CD4-positive, alpha-beta T cell treated with Interleukin-17A for 4 hours (primary cell): ENCODE measurements around the gene MAP7D3.
"Not testable (repeated sequence)": the region's sequence is repeated elsewhere in the genome, so short reads cannot be mapped to it uniquely, and the experiment has no call there.

Source experiments
- DNase-seq: peaks from one replicate; pipeline ENCODE4 v3.0.0-alpha.2; 2020; ENCODE audit warnings: mixed read lengths

Gene MAP7D3

DNA sequence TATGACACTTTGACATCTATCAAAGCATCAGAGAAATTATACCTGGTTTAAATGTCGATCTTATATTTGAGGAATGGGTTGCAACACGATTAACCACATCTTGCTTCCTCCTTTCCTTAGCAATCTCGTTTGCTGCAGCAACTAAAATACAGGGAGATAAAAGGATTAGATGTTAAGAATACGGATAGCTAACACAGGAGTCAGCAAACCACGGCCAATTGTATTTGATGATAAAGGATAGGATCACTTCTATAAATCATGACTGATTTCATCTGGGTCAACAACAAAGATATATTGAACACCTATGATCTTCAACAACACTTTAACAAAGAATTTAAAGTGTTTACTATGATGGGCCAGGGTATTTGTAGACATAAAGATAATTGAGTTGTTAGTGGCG lies 5.0 kb downstream of the MAP7D3 start:
- DNase-seq: no peak

DNA sequence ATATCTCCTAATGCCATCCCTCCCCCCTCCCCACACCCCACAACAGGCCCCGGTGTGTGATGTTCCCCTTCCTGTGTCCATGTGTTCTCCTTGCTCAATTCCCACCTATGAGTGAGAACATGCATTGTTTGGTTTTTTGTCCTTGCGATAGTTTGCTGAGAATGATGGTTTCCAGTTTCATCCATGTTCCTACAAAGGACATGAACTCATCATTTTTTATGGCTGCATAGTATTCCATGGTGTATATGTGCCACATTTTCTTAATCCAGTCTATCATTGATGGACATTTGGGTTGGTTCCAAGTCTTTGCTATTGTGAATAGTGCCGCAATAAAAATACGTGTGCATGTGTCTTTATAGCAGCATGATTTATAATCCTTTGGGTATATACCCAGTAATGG lies 13.4 kb downstream of the MAP7D3 start:
- not testable (repeated sequence) for DNase-seq

DNA sequence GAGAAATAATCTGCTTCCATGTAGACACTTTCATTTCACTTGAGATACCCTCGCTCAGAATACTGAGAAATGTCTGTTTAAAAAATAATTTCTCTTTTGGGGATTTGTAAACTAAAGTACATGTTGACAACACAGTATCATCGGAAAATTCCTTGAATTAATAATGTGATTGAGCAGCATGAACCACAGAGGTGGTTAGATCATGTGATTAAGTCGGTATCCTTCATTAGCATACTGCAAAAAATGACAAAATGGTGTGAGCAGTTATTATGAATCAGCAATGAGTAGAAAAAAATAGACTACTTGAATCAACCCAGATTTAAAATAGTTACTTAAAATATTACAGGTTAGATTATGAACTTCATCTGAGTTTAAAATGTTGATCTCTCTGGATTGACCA lies 14.1 kb downstream of the MAP7D3 start:
- no peak for DNase-seq

DNA sequence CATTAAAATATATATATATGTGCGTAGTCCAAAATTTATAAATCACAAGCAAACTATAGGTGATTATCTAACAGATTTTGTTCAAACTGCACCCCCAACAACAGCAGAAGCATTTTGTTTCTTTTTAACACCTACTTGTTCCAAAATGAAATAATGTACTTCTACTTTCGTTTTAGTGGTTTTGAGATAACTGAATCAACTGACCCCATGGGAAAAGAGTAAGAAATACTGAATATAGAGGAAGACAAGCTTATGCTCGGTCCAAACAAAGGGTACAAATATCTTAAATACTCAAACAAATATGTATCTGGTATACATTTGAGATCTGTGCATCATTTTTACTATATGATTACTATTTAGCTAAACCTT lies 22.4 kb downstream of the MAP7D3 start:
- no peak for DNase-seq

DNA sequence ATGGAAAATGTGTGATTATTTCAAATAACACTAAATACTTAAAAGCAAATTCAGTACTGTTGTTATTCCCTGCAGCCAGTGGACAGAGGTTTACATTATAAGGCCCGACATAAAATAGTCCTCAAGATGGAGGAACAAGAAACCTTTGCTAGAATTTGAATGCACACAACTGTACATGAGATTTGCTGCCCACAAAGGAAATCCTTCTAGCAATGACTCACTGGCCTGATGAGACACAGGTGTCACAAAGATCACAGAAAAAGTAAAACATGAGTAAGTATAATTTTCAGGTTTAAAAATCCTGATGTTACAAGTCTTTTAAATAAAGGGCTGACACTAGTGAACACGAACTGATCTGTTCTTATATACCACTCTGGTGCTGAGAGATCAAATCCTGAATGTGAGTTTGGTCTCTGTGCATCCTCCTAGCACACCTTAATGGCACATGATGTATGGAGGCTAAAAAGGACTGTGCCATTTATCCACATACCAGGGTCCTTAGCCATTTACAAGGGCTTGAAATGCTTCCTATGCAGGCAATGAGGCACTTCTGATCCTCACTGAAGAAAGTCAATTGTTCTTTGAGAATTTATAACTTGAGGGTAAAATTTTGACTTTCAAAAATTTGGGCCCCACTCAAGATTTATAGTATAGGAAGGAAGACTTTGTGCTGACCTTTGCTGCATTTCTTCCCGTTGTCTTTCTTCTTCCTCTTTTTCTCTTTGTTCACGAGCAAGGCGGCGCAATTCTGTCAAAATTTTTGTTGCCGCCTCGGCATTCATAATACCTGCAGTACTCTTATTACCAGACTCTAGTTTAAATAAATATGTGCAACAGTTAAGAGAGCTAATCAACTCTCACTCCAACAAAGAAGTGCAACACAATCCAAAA lies 23.0 kb downstream of the MAP7D3 start:
- peak; percentile 19 for DNase-seq

DNA sequence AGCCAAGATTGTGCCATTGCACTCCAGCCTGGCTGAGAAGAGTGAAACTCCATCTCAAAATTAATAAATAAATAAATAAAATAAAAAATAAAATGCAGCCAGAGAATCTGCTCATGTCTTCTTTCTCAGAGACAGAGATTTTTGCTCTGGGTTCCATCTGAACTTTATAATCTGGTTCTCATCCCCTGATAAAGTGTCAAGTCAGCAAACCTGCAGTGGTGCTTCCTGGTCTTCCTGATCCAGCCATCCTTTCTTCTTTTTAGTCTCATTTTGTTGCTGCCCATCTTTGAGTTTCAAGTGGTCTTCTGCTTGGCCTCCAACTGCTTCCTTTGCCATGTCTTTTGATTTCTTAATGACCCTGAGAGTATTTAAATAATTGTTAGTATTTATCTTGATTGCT lies 24.1 kb downstream of the MAP7D3 start:
- no peak for DNase-seq

DNA sequence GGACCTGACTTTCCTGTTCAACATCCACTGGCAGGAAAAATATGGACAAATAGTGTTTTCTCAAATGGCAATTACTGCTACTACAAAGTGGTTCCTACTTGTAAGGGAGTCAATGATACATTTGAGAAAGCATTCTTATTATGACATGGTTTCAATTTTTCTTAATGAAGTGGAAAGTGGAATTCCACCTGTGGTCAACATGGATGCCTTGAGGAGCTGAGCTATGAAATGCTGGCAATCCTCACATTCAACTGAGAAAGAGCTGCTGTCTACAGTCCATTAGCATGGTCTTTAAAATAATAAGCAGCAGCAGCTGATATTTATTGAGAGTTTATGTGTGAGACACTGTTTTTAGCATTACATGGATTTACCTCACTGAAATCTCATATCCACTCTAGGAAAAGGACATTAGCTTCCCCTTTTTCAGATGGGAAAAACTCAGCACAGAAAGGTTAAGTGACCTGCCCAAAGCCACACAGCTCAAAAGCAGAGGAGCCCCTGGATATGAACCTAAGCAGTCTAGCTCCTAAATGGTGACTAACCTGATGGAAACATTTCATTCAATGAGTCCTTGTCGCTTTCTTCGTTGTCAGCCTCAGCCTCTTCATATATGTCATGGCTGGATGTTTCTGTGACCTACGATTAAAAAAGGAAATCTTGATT lies 29.2 kb downstream of the MAP7D3 start:
- DNase-seq: no peak

DNA sequence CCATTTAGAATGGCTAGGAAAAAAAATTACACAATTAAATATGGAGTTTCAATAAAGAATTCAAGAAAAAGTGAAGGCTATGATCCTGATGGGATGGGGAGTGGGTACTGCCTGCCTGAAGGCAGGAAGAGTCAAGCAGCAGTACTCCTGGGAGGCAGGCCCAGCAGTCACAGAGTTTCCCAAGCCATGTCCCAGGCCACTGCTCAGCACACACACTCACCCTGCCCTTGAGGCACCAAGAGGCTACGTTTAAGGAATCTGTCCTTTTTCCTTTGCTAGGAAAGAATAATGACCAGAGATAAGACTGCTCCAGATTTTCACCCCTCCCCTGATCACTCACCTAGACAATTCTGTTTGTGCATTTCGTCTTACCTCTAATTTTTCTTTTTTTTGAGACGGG lies 30.2 kb downstream of the MAP7D3 start:
- DNase-seq: no peak

DNA sequence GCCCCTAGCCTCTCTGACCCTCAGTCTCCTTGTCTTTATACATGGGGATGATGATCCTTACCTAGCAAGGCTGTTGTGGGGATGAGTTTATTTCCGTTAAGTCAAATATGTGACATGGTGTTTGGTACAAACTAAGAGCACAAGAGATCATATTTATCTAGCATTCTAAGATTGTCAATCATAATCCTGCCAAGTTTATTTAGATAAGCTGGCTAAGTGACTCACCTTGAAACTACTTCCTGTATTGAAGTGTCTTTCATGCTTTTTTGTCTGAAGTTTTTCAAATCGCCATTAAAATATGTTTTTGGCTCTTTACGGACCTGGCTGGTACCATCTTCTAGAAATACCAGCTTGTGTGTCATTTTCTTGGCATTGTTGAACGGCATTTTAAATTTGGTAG lies 30.7 kb downstream of the MAP7D3 start:
- no peak for DNase-seq

DNA sequence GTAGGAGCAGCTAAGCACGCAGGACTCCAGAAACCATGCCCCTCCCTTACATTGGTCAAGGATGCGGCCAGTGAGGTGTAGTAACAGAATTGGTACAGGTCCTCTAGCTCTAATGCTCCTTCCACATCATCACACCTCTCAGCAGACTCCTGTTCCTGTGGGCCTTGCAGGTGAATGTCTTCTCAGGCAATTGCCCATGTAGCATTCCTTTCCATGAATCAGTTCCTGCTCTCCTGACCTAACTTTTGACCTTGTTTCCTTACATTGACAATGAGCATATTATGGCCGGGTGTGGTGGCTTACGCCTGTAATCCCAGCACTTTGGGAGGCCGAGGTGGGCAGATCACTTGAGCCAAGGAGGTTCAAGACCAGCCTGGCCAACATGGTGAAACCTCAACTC lies 31.3 kb downstream of the MAP7D3 start:
- no peak for DNase-seq

DNA sequence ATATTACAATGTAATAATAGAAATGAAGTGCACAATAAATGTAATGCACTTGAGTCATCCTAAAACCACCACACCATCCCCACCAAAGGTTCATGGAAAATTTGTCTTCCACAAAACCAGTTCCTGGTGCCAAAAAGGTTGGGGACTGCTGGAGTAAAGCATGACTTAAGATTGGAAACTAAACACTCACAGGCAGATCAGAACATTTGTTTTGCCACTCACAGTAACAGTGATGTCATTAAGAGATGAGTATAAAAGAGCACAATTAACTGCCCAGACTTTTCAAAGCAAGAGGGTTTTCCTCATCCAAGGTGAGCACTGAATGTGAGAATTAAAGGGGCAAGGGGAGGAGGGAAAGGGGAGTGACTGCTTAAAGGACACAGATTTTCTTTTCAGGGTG lies 35.6 kb downstream of the MAP7D3 start:
- DNase-seq: no peak

DNA sequence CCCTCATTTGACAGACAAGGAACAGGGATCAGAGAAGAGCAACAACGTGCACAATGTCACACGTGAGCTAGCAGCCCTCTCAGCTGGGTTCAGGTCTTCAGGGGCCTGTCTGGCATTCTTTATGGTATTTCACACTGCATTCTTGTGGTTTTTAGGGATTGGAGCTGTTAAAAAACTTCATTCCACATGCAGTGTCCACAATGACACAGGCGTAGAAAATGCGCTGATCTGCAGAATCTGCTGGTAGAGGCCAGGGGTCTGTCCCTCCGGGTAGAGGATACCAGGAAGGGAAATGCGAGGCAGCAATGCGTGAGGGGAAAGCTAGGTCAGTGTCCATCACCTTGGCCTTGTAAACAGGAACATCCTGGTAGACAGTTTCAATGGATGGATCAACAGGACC lies 36.6 kb downstream of the MAP7D3 start:
- DNase-seq: no peak

DNA sequence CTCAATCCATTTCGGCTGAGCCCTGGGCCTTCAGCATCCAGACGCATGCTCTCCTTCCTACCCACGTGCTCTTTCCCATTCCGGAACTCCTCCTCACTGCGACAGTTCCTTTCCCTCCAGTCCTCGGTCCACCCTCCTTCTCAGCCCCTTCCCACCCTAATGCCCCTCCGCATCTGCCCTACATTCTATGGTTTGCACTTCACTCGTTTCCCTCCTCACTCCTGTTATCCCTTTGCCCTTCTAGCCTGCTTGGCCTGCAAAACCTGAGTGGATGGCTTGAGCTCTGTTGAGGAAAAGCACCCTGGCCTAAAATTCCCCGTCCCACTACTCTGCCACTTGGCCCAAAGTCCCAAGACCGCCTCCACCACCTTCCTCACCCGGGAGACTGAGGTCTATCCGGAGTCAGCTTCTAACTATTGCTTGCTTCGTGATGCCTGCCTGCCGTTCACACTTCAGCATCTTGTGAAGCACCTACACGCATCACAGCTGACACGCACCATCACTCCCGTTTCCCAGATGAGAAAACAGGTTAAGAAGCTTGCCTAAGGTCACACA lies 38.6 kb downstream of the MAP7D3 start:
- no peak for DNase-seq

DNA sequence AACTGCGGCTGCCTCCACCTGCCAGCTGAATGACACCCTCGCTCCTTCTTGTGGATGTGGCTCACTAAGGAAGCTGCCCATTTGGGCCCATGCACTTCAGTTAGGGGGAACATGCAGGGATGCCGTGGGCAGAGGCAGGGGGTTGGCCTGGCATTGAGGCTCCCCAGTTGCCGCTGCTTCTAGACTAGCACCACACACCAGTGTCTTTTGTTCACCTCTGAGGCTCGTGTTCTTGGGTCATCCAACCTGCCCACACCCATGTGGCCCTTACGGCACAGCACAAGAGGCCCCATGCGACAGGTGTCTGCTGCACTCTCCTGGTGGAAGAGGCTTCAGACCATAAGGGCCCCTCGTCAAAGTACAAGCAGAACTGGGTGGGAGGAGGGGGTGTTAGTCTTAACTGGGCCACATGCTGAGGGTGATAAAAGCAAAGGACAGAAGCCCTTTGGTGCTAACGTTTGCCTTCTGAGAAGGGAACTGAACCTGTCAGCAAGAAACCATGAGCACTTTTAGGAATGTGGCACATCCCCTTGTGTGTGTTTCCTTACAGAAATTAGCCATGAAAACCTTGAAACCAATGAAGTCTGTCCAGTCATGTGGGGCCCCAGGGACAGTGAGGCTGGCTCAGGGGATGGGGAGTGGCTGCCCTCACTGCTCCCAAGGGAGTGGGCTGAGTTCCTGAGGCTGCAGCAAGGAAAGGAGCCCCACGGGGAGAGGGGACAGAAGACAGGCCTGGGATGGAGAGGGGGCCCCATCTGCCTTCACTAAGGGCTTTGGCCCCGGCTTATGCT lies 39.2 kb downstream of the MAP7D3 start:
- DNase-seq: no peak

DNA sequence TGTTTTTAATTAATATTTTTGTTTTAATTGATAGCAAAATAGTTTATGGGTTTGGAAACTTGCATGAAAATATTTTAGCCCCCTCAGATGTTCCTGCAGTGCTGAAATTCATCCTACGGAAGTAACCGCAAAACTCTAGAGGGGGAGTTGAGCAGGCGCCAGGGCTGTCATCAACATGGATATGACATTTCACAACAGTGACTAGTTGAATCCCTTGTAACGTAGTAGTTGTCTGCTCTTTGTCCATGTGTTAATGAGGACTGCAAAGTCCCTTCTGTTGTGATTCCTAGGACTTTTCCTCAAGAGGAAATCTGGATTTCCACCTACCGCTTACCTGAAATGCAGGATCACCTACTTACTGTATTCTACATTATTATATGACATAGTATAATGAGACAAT lies 40.4 kb downstream of the MAP7D3 start:
- no peak for DNase-seq

DNA sequence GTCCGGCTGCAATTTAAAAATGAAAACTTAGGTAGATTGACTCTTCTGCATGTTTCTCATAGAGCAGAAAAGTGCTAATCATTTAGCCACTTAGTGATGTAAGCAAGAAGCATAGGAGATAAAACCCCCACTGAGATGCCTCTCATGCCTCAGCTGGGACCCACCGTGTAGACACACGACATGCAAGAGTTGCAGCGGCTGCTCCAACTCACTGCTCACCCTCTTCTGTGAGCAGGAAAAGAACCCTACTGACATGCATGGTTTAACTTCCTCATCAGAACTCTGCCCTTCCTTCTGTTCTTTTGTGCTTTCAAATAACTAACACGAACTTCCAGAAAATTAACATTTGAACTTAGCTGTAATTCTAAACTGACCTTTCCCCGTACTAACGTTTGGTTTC lies 41.0 kb downstream of the MAP7D3 start:
- DNase-seq: no peak

DNA sequence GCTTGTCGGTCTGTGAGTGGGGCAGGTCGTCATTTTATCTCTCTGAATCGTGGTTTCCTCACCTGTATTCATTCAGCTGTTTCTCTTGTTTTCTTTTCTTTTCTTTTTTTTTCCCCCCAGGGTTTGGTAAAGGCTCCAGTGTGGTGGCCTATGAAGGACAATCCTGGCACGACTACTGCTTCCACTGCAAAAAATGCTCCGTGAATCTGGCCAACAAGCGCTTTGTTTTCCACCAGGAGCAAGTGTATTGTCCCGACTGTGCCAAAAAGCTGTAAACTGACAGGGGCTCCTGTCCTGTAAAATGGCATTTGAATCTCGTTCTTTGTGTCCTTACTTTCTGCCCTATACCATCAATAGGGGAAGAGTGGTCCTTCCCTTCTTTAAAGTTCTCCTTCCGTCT lies 41.4 kb downstream of the MAP7D3 start:
- no peak for DNase-seq

DNA sequence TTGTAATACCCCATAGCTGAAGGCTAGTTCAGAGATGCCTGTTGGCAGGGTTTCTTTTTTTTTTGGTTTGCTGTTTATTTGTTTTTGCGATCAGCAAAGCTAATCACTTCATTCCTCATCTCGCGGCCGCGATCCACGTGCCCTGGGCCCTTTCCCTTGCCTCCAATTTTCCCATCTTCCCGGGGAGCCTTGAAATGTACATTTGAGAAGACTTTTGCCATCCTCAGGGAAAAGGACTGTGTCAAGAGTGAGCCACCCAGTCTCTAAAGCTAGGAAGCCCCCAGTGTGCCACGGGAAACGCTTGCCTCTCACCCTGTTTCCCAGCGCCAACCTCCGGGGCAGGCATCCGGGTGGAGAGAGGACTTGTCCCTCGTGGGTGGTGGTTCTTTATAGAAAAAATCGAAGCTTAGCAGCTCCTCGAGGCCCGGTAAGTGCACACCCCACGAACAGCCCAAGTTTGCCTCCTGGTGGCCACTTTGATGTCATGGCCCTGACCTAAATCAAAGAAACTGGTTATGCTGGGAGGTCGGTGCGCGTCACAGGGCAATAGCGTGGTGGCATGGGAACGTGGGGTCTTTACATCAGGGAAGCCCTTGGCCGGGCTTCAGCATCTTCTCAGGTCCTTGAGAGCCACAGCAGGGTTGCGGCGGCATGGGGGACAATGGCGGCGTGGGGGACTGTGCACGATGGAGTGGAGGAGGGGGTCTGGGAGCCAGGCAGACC lies 42.0 kb downstream of the MAP7D3 start:
- DNase-seq: peak; percentile 54

DNA sequence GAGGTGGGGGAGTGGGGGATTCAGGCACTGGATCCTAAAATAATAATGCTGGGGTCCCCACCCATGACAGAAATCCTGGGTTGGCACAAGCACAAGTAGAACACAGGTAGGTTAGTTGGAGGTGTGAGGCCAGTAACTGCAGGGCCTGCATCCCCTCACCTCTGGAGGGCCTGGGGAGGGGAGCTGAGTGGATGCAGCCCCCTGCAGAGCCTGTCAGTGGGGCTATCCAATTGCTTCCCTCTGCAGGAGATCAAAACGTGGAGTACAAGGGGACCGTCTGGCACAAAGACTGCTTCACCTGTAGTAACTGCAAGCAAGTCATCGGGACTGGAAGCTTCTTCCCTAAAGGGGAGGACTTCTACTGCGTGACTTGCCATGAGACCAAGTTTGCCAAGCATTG lies 43.7 kb downstream of the MAP7D3 start:
- no peak for DNase-seq

DNA sequence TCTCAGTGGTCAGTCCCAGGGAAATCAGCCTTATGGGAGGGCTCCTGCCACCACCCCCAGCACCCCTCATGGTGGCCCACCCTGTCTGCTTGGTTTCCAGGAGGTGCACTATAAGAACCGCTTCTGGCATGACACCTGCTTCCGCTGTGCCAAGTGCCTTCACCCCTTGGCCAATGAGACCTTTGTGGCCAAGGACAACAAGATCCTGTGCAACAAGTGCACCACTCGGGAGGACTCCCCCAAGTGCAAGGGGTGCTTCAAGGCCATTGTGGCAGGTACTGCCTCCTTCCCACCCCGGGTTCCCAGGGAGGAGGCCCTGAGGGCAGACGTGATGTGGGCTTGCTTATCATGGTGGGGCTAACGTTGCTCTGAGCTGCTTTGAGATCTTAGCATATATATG lies 44.3 kb downstream of the MAP7D3 start:
- no peak for DNase-seq

DNA sequence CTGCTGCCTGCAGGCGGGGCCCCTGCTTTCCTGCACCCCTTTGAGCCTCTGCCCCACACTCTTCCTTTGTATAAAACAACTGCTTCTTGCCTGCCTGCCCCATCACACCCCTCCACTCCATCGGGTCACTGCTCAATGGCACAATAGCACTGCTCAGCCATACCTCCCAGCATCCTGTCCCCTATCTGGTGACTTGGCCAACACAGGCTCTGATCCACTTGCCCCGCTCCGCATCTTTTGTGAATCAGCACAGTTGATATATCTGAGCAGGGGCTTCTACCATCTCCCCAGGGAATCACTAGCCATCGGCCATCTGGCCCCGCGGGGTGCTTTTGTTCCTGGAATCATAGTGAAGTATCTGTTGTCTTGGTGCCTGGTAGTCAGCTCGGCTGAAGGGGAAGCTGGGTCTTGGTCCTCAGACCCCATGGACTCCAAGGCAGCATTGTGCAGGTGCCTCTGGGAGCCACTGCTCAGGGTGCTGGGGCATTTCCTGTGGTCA lies 45.3 kb downstream of the MAP7D3 start:
- DNase-seq: no peak

DNA sequence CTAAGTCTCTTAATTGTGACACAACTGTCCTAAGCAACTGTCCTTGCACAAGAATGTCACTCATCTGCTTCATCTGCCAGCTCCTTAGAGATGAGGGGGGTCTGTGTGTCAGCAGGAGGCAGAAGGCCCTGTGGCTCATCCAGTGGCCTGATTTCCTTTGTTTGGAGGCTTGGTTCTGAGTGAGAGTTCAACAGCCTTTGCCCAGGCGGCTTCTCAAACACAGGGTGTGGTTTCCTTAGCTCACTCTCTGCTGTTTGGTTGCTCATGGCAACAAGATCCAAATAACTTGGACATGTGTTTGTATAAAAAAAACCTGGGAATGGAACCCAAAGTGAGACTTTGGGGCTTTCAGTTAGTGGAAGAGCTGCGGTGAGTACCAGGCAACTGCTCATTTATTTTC lies 46.6 kb downstream of the MAP7D3 start:
- DNase-seq: peak; percentile 17

DNA sequence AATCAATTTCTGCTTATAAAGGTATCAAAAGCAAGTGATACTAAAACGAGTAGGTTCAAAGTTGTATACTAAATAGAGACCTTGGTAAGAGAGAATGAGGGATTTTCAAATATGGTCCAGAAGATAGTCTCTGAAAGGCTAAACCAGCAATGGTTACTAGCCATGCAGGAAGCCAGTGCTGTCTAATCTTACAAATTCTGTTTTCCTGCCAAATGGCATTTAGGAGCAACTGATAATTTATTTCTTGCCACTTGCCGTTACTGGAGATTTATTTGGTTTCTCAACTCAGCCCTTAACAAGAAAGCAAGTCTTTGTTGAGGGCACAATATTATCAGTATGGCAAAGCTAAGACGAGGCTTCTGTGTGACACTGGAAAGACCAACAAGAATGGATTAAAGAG lies 47.2 kb downstream of the MAP7D3 start:
- no peak for DNase-seq
